ENCODE data around the gene IFNA2. TPM values are rescaled to one million over a fixed set of nuclear protein-coding genes. Genes with fewer than 3 reads are reported as not detected.
"Not testable (repeated sequence)": the region's sequence is repeated elsewhere in the genome, so short reads cannot be mapped to it uniquely, and the experiment has no call there.

Gene IFNA2
- not detected for polyA plus RNA-seq (2013, experiment 1 of 4)
- polyA plus RNA-seq (2013, experiment 2 of 4): not detected
- not detected for polyA plus RNA-seq (2013, experiment 3 of 4)
- polyA plus RNA-seq (2013, experiment 4 of 4): not detected

- WGBS, 2 experiments: 82 to 85% methylated on average over 1 of the region's 1 CpG
- peaks cover 6% of the 10 kb centered on the region for H3K4me1 ChIP-seq (ENCODE audit: control insufficient read depth, insufficient read depth, low read length)
- H3K36me3 ChIP-seq (ENCODE audit: control insufficient read depth, insufficient read depth, low read length): no peaks in the 10 kb centered on the region
- H3K27ac ChIP-seq (ENCODE audit: insufficient read depth, low read depth, low read length, poor library complexity, severe bottlenecking): no peak within 1 kb of the TSS
- no peaks in the 10 kb centered on the region for H3K27me3 ChIP-seq (ENCODE audit: control insufficient read depth, insufficient read depth, low read length, poor library complexity, severe bottlenecking)
- H3K9me3 ChIP-seq (ENCODE audit: control insufficient read depth, low read length): no peaks in the 10 kb centered on the region
- H3K4me3 ChIP-seq (ENCODE audit: insufficient read depth, low read depth, low read length): no peak within 1 kb of the TSS
Measured at GRCh38 chr9:21385131-21385670, at the start of gene IFNA2. TSS of gene IFNA2 (minus strand) at chr9:21385398. CDS start at chr9:21385329, 69 bp downstream.

DNA sequence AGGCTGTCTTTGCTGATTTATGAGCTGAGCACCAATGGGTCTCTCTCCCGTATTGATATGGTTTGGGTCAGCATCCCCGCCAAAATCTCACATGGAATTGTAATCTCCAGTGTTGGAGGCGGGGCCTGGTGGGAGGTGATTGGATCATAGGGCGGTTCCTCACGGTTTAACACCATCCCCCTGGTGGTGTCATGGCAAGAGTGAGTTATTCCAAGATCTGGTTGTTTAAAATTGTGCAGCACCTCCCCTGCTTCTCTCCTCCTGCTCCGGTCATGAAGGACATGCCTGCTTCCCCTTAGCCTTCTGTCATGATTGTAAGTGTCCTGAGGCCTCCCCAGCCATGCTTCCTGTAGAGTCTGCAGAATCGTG is 49.8 kb upstream of the IFNA2 start:
- H3K4me3 ChIP-seq (ENCODE audit: insufficient read depth, low read depth, low read length); H3K27ac ChIP-seq (ENCODE audit: insufficient read depth, low read depth, low read length, poor library complexity, severe bottlenecking): not testable (repeated sequence)
- WGBS, 2 experiments: 81 to 84% methylated on average over 4 to 7 of the region's 7 CpGs

GRCh38 chr9:21434202-21435014 is 49.2 kb upstream of the IFNA2 start:
- Histone ChIP-seq H3K4me3 (ENCODE audit: insufficient read depth, low read depth, low read length) (no peak overlapping the region), H3K27me3 (ENCODE audit: control insufficient read depth, insufficient read depth, low read length, poor library complexity, severe bottlenecking) (no peaks in the 10 kb centered on the region), H3K36me3 (ENCODE audit: control insufficient read depth, insufficient read depth, low read length) (no peaks in the 10 kb centered on the region), H3K4me1 (ENCODE audit: control insufficient read depth, insufficient read depth, low read length) (peaks cover 2% of the 10 kb centered on the region), H3K9me3 (ENCODE audit: control insufficient read depth, low read length) (no peaks in the 10 kb centered on the region), H3K27ac (ENCODE audit: insufficient read depth, low read depth, low read length, poor library complexity, severe bottlenecking) (no peak overlapping the region)
- 64 to 70% methylated on average over 8 to 9 of the region's 9 CpGs for WGBS, 2 experiments

More for the DNA sequence above, 49.8 kb upstream of the IFNA2 start:
- not testable (repeated sequence) for H3K27me3 ChIP-seq (ENCODE audit: control insufficient read depth, insufficient read depth, low read length, poor library complexity, severe bottlenecking); H3K36me3 ChIP-seq (ENCODE audit: control insufficient read depth, insufficient read depth, low read length); H3K4me1 ChIP-seq (ENCODE audit: control insufficient read depth, insufficient read depth, low read length); H3K9me3 ChIP-seq (ENCODE audit: control insufficient read depth, low read length)

DNA sequence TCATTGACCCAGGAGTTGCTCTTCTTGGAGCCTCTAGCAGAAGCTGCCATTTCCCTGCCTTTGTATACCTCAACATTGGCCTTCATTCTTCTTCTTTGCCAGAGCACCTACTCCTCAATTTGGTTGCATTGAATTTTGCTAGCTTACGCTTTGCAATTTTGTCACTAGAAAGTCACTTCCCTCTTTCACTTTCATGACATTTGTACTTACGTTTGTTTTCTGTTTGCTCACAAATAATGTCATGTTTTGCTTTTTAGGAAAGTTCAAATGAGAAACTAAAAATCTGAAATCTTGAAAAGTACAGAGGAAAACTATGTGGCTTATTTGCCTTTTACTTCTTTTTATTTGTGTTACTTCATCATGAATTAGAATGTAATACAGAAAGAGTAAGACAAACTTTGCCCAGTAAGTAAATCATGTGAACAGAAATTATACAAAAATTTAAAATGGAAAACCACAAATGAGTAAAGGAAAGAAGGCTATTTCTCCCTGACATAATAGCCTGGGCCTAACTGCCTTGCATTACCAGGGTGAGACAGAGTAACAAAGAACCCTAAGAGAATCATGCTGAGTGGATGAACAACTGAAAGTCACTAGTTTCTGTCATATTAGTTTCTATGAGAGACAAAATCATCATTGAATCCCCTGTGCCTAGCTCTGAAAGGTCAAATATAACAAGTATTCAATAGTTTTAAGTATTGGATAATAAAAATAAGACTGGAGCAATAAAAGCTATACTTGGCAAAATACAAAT is 47.7 kb upstream of the IFNA2 start:
- H3K4me3 ChIP-seq (ENCODE audit: insufficient read depth, low read depth, low read length): no peak overlapping the region
- H3K9me3 ChIP-seq (ENCODE audit: control insufficient read depth, low read length): no peaks in the 10 kb centered on the region
- H3K4me1 ChIP-seq (ENCODE audit: control insufficient read depth, insufficient read depth, low read length): peaks cover 2% of the 10 kb centered on the region
- H3K27me3 ChIP-seq (ENCODE audit: control insufficient read depth, insufficient read depth, low read length, poor library complexity, severe bottlenecking): no peaks in the 10 kb centered on the region
- H3K27ac ChIP-seq (ENCODE audit: insufficient read depth, low read depth, low read length, poor library complexity, severe bottlenecking): no peak overlapping the region
- no peaks in the 10 kb centered on the region for H3K36me3 ChIP-seq (ENCODE audit: control insufficient read depth, insufficient read depth, low read length)
- 92 to 97% methylated on average over 2 of the region's 2 CpGs for WGBS, 2 experiments

GRCh38 chr9:21429191-21429590 is 44.0 kb upstream of the IFNA2 start:
- Histone ChIP-seq H3K4me3 (ENCODE audit: insufficient read depth, low read depth, low read length) (no peak overlapping the region), H3K4me1 (ENCODE audit: control insufficient read depth, insufficient read depth, low read length) (peaks cover 2% of the 10 kb centered on the region), H3K27me3 (ENCODE audit: control insufficient read depth, insufficient read depth, low read length, poor library complexity, severe bottlenecking) (no peaks in the 10 kb centered on the region), H3K27ac (ENCODE audit: insufficient read depth, low read depth, low read length, poor library complexity, severe bottlenecking) (no peak overlapping the region), H3K36me3 (ENCODE audit: control insufficient read depth, insufficient read depth, low read length) (no peaks in the 10 kb centered on the region), H3K9me3 (ENCODE audit: control insufficient read depth, low read length) (no peaks in the 10 kb centered on the region)
- 86 to 92% methylated on average over 2 of the region's 2 CpGs for WGBS, 2 experiments

GRCh38 chr9:21428235-21428634 is 43.0 kb upstream of the IFNA2 start:
- WGBS, 2 experiments: 96% methylated on average over 1 of the region's 1 CpG; no CpG with 5 or more reads in 1 of the 2 experiments
- Histone ChIP-seq H3K27ac (ENCODE audit: insufficient read depth, low read depth, low read length, poor library complexity, severe bottlenecking) (no peak overlapping the region), H3K27me3 (ENCODE audit: control insufficient read depth, insufficient read depth, low read length, poor library complexity, severe bottlenecking) (no peaks in the 10 kb centered on the region), H3K4me3 (ENCODE audit: insufficient read depth, low read depth, low read length) (no peak overlapping the region), H3K4me1 (ENCODE audit: control insufficient read depth, insufficient read depth, low read length) (peaks cover under 1% of the 10 kb centered on the region), H3K9me3 (ENCODE audit: control insufficient read depth, low read length) (no peaks in the 10 kb centered on the region), H3K36me3 (ENCODE audit: control insufficient read depth, insufficient read depth, low read length) (no peaks in the 10 kb centered on the region)

- H3K27ac ChIP-seq (ENCODE audit: insufficient read depth, low read depth, low read length, poor library complexity, severe bottlenecking): no peak overlapping the region
- H3K9me3 ChIP-seq (ENCODE audit: control insufficient read depth, low read length): no peaks in the 10 kb centered on the region
- H3K4me1 ChIP-seq (ENCODE audit: control insufficient read depth, insufficient read depth, low read length): peaks cover 5% of the 10 kb centered on the region
- no peaks in the 10 kb centered on the region for H3K36me3 ChIP-seq (ENCODE audit: control insufficient read depth, insufficient read depth, low read length)
- WGBS, 2 experiments: 97% methylated on average over 4 to 5 of the region's 5 CpGs
- no peaks in the 10 kb centered on the region for H3K27me3 ChIP-seq (ENCODE audit: control insufficient read depth, insufficient read depth, low read length, poor library complexity, severe bottlenecking)
- H3K4me3 ChIP-seq (ENCODE audit: insufficient read depth, low read depth, low read length): no peak overlapping the region
Measured at GRCh38 chr9:21415493-21416267, 30.5 kb upstream of the IFNA2 start.

DNA sequence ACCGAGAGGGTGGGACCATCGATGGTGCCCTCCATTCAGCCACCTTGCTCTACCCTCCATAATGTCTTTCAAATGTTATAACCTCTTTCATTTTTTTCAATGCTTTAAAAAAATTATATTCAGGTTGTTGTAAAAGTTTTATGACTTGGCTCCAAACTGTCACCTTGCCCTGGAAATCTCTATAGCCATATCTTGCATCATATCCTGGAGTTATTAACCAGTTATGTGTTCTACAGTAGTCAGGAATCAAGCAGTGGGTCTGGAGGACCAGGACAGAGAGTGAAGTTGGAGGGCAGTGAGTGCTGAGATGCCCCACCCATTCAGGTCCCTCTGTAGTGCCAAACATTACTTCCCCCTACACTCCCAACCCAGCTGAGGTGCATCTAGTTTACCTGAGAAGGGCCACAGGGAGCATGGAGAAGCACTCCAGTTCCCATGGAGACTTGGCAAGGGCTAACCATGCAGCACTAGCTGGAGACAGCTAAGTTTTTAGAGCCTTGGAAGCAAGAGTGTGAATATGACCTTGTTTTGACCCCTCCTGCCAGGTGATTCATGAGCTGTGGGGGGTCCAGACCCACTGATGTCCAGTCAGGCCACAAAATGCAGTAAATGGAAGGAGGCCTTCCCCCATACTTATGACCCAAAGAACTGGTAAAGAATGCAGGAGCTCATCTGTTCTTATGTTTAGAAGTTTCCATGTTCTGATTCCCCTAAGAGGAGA is 29.2 kb upstream of the IFNA2 start:
- H3K9me3 ChIP-seq (ENCODE audit: control insufficient read depth, low read length): no peaks in the 10 kb centered on the region

GRCh38 chr9:21413624-21414023 is 28.4 kb upstream of the IFNA2 start:
- 69 to 71% methylated on average over 5 of the region's 5 CpGs for WGBS, 2 experiments
- Histone ChIP-seq H3K9me3 (ENCODE audit: control insufficient read depth, low read length) (no peaks in the 10 kb centered on the region), H3K4me3 (ENCODE audit: insufficient read depth, low read depth, low read length) (no peak overlapping the region), H3K4me1 (ENCODE audit: control insufficient read depth, insufficient read depth, low read length) (peaks cover 5% of the 10 kb centered on the region), H3K27ac (ENCODE audit: insufficient read depth, low read depth, low read length, poor library complexity, severe bottlenecking) (no peak overlapping the region), H3K36me3 (ENCODE audit: control insufficient read depth, insufficient read depth, low read length) (no peaks in the 10 kb centered on the region), H3K27me3 (ENCODE audit: control insufficient read depth, insufficient read depth, low read length, poor library complexity, severe bottlenecking) (no peaks in the 10 kb centered on the region)

More for the DNA sequence above, 29.2 kb upstream of the IFNA2 start:
- Histone ChIP-seq H3K4me1 (ENCODE audit: control insufficient read depth, insufficient read depth, low read length) (peaks cover 5% of the 10 kb centered on the region), H3K27ac (ENCODE audit: insufficient read depth, low read depth, low read length, poor library complexity, severe bottlenecking) (no peak overlapping the region), H3K4me3 (ENCODE audit: insufficient read depth, low read depth, low read length) (no peak overlapping the region), H3K36me3 (ENCODE audit: control insufficient read depth, insufficient read depth, low read length) (no peaks in the 10 kb centered on the region), H3K27me3 (ENCODE audit: control insufficient read depth, insufficient read depth, low read length, poor library complexity, severe bottlenecking) (no peaks in the 10 kb centered on the region)
- WGBS, 2 experiments: 94 to 96% methylated on average over 2 of the region's 2 CpGs
